ENCODE measurements around the gene SLC35B4.

Gene SLC35B4

GRCh38 chr7:134350709-134351108 is 34.0 kb upstream of the SLC35B4 start:
- H3K4me1 Mint-ChIP-seq (ENCODE audit: low read depth): no peaks in the 10 kb centered on the region
- intact Hi-C loops (cut with micrococcal nuclease): no loop called here
- no peaks in the 10 kb centered on the region for H3K36me3 Mint-ChIP-seq (ENCODE audit: low read depth)
- no peaks in the 10 kb centered on the region for H3K9me3 Mint-ChIP-seq
- no peak overlapping the region for H3K27ac Mint-ChIP-seq
- H3K27me3 Mint-ChIP-seq: peaks cover 4% of the 10 kb centered on the region
- no peak overlapping the region for H3K4me3 Mint-ChIP-seq

DNA sequence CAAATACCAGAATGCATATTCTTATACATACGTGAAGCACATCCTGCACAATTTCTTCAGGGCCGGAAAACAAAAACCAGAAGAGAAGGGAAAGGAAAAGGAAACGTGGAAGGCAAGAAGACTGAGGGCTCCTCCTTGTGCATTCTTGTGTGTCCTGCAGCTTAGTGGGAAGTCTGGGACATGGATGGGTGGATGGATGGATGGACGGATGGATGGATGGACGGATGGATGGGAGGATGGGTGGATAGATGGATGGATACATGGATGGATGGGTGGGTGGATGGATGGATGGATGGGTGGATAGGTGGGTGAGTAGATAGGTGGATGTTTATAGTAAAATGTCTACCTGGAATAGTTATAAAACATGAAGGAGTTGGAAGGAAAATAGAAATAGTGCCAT is 30.8 kb upstream of the SLC35B4 start:
- Mint-ChIP-seq H3K27ac (no peak overlapping the region), H3K4me1 (ENCODE audit: low read depth) (no peaks in the 10 kb centered on the region), H3K36me3 (ENCODE audit: low read depth) (no peaks in the 10 kb centered on the region), H3K9me3 (no peaks in the 10 kb centered on the region), H3K27me3 (peaks cover 10% of the 10 kb centered on the region), H3K4me3 (no peak overlapping the region)
- intact Hi-C loops (cut with micrococcal nuclease): no loop called here

GRCh38 chr7:134343796-134344195 is 27.1 kb upstream of the SLC35B4 start:
- Mint-ChIP-seq H3K9me3 (no peaks in the 10 kb centered on the region), H3K4me1 (ENCODE audit: low read depth) (no peaks in the 10 kb centered on the region), H3K27ac (no peak overlapping the region), H3K4me3 (no peak overlapping the region), H3K27me3 (peaks cover 14% of the 10 kb centered on the region), H3K36me3 (ENCODE audit: low read depth) (no peaks in the 10 kb centered on the region)
- intact Hi-C loops (cut with micrococcal nuclease): no loop called here

DNA sequence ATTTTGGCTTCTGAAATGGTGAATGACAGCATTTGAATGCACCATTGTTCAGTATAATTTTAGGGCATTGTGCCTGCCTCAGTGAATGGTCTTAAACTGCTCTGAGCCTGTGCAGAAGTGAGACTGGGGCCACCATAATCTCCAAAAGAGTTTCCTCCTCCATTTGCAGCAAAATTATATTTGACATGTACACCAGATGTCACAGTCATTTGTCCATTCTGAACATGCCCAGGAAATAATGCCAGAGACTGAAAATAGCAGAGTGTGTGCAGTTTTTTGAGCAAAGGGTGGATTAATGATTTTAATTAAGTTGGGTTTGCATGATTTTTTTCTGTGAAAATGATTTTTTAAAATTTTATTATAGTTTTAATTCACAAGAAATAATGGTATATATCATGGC is 26.4 kb upstream of the SLC35B4 start:
- Mint-ChIP-seq H3K27ac (no peak overlapping the region), H3K9me3 (no peaks in the 10 kb centered on the region), H3K4me1 (ENCODE audit: low read depth) (no peaks in the 10 kb centered on the region), H3K27me3 (peaks cover 14% of the 10 kb centered on the region), H3K36me3 (ENCODE audit: low read depth) (no peaks in the 10 kb centered on the region), H3K4me3 (no peak overlapping the region)
- intact Hi-C loops (cut with micrococcal nuclease): no loop called here

GRCh38 chr7:134339475-134339874 is 22.7 kb upstream of the SLC35B4 start:
- H3K36me3 Mint-ChIP-seq (ENCODE audit: low read depth): no peaks in the 10 kb centered on the region

DNA sequence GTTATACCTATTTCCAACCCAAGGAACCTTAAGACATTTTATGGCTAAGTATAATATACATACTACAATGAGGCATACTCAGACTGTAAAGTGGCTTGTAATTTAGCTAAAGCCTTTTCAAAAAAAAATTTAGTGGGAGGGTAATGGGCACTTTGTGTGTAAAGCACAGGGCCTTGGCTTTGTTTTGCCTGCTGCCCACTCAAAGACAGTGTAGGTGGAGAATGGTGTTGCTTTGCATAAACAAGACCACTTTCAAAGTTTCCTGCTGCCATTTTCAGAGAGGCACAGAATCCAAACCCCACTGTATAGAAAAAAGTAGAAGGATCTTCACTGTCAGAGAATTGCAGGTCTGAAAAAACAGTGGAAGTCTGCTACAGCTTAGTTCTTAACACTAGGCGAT is 21.2 kb upstream of the SLC35B4 start:
- no peak overlapping the region for H3K4me3 Mint-ChIP-seq
- H3K9me3 Mint-ChIP-seq: no peaks in the 10 kb centered on the region
- peaks cover 17% of the 10 kb centered on the region for H3K27me3 Mint-ChIP-seq
- intact Hi-C loops (cut with micrococcal nuclease): no loop called here
- H3K36me3 Mint-ChIP-seq (ENCODE audit: low read depth): no peaks in the 10 kb centered on the region
- no peak overlapping the region for H3K27ac Mint-ChIP-seq
- H3K4me1 Mint-ChIP-seq (ENCODE audit: low read depth): no peaks in the 10 kb centered on the region

More at GRCh38 chr7:134339475-134339874, 22.7 kb upstream of the SLC35B4 start:
- H3K4me3 Mint-ChIP-seq: no peak overlapping the region
- H3K27ac Mint-ChIP-seq: no peak overlapping the region
- H3K27me3 Mint-ChIP-seq: peaks cover 10% of the 10 kb centered on the region
- H3K4me1 Mint-ChIP-seq (ENCODE audit: low read depth): no peaks in the 10 kb centered on the region
- no peaks in the 10 kb centered on the region for H3K9me3 Mint-ChIP-seq
- intact Hi-C loops (cut with micrococcal nuclease): no loop called here

GRCh38 chr7:134334408-134334807 is 17.7 kb upstream of the SLC35B4 start:
- no peaks in the 10 kb centered on the region for H3K4me1 Mint-ChIP-seq (ENCODE audit: low read depth)
- H3K27ac Mint-ChIP-seq: no peak overlapping the region
- H3K4me3 Mint-ChIP-seq: no peak overlapping the region
- peaks cover 18% of the 10 kb centered on the region for H3K27me3 Mint-ChIP-seq
- H3K9me3 Mint-ChIP-seq: no peaks in the 10 kb centered on the region
- intact Hi-C loops (cut with micrococcal nuclease): no loop called here
- no peaks in the 10 kb centered on the region for H3K36me3 Mint-ChIP-seq (ENCODE audit: low read depth)

- peaks cover 18% of the 10 kb centered on the region for H3K27me3 Mint-ChIP-seq
- H3K36me3 Mint-ChIP-seq (ENCODE audit: low read depth): no peaks in the 10 kb centered on the region
- no peaks in the 10 kb centered on the region for H3K4me1 Mint-ChIP-seq (ENCODE audit: low read depth)
- H3K27ac Mint-ChIP-seq: no peak overlapping the region
- intact Hi-C loops (cut with micrococcal nuclease): no loop called here
- H3K9me3 Mint-ChIP-seq: no peaks in the 10 kb centered on the region
- no peak overlapping the region for H3K4me3 Mint-ChIP-seq
These were observed 17.2 kb upstream of the SLC35B4 start for GRCh38 chr7:134333943-134334342.

- H3K36me3 Mint-ChIP-seq (ENCODE audit: low read depth): no peaks in the 10 kb centered on the region
- intact Hi-C loops (cut with micrococcal nuclease): no loop called here
- H3K27me3 Mint-ChIP-seq: peaks cover 18% of the 10 kb centered on the region
- no peak overlapping the region for H3K27ac Mint-ChIP-seq
- no peaks in the 10 kb centered on the region for H3K9me3 Mint-ChIP-seq
- peaks cover 6% of the 10 kb centered on the region for H3K4me1 Mint-ChIP-seq (ENCODE audit: low read depth)
- no peak overlapping the region for H3K4me3 Mint-ChIP-seq
These were observed 16.2 kb upstream of the SLC35B4 start for GRCh38 chr7:134332892-134333291.

DNA sequence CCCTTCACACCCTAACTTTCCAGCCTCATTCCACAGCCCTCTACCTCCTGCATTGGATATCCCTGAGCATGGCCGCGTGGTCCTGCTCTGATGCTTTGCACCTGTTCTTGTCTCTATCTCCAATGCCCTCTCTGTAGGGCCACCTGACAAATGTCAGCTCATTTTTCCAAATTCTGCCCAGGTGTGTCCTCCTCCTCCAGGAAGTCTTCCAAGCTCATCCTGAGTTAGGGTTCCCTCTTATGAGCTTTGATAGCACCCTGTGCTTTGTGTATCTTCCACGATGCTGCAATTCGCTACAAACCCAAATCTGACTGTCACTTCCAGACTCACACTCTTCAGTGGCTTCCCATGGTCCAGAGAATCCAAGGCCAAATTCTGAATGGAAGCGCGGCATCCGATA is 14.7 kb upstream of the SLC35B4 start:
- Mint-ChIP-seq H3K36me3 (ENCODE audit: low read depth) (no peaks in the 10 kb centered on the region), H3K4me1 (ENCODE audit: low read depth) (peaks cover 7% of the 10 kb centered on the region), H3K4me3 (no peak overlapping the region), H3K27me3 (peaks cover 20% of the 10 kb centered on the region), H3K9me3 (no peaks in the 10 kb centered on the region), H3K27ac (no peak overlapping the region)
- intact Hi-C loops (cut with micrococcal nuclease): no loop called here

GRCh38 chr7:134330974-134331373 is 14.2 kb upstream of the SLC35B4 start:
- Mint-ChIP-seq H3K4me1 (ENCODE audit: low read depth) (peaks cover 7% of the 10 kb centered on the region), H3K4me3 (no peak overlapping the region), H3K9me3 (no peaks in the 10 kb centered on the region), H3K27ac (no peak overlapping the region), H3K36me3 (ENCODE audit: low read depth) (no peaks in the 10 kb centered on the region), H3K27me3 (peaks cover 22% of the 10 kb centered on the region)
- intact Hi-C loops (cut with micrococcal nuclease): no loop called here

- Mint-ChIP-seq H3K27me3 (peaks cover 24% of the 10 kb centered on the region), H3K9me3 (no peaks in the 10 kb centered on the region), H3K4me3 (no peak overlapping the region), H3K27ac (no peak overlapping the region), H3K4me1 (ENCODE audit: low read depth) (peaks cover 7% of the 10 kb centered on the region), H3K36me3 (ENCODE audit: low read depth) (no peaks in the 10 kb centered on the region)
- intact Hi-C loops (cut with micrococcal nuclease): no loop called here
These were observed 13.1 kb upstream of the SLC35B4 start for GRCh38 chr7:134329614-134330346.

DNA sequence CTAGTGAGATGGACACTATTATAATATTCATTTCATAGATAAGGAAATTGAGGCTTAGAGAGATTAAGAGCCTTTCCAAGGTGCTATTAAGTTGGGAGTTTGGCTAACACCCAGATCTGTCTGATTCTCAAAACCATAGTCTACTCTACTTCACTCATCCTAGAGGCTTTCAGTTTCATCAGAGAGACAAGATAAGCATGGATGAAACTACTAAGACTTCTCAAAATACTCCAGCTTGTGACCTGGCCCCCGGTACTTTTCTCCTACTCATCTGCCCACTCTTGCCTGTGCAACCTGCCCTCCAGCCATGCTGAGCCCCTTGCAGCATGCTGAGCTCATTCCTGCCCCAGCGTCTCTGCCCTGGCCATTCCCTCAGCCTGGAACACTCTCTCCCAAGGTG is 12.2 kb upstream of the SLC35B4 start:
- Mint-ChIP-seq H3K4me1 (ENCODE audit: low read depth) (peaks cover 7% of the 10 kb centered on the region), H3K36me3 (ENCODE audit: low read depth) (no peaks in the 10 kb centered on the region), H3K9me3 (no peaks in the 10 kb centered on the region), H3K4me3 (no peak overlapping the region), H3K27ac (no peak overlapping the region), H3K27me3 (peaks cover 24% of the 10 kb centered on the region)
- intact Hi-C loops (cut with micrococcal nuclease): no loop called here

- no peak overlapping the region for H3K4me3 Mint-ChIP-seq
- peaks cover 24% of the 10 kb centered on the region for H3K27me3 Mint-ChIP-seq
- no peaks in the 10 kb centered on the region for H3K36me3 Mint-ChIP-seq (ENCODE audit: low read depth)
- intact Hi-C loops (cut with micrococcal nuclease): no loop called here
- H3K27ac Mint-ChIP-seq: no peak overlapping the region
- peaks cover 7% of the 10 kb centered on the region for H3K4me1 Mint-ChIP-seq (ENCODE audit: low read depth)
- no peaks in the 10 kb centered on the region for H3K9me3 Mint-ChIP-seq
These were observed 11.2 kb upstream of the SLC35B4 start for GRCh38 chr7:134327896-134328295.

DNA sequence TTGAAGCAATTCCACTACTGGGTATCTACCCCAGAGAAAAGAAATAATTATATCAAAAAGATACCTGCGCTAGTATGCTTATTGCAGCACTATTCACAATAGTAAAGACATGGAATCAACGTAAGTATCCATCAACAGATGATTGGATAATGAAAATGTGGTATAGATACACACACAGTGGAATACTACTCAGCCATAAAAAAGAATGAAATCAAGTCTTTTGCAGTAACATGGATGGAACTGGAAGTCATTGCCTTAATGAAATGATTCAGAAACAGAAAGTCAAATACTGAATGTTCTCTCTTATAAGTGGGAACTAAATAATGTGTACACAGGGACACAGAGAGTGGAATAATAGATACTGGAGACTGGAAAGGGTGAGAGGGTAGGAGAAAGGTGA is 7.4 kb upstream of the SLC35B4 start:
- Mint-ChIP-seq H3K9me3 (no peaks in the 10 kb centered on the region), H3K27ac (no peak overlapping the region), H3K36me3 (ENCODE audit: low read depth) (no peaks in the 10 kb centered on the region), H3K27me3 (peaks cover 25% of the 10 kb centered on the region), H3K4me3 (no peak overlapping the region), H3K4me1 (ENCODE audit: low read depth) (peaks cover 7% of the 10 kb centered on the region)
- intact Hi-C loops (cut with micrococcal nuclease): no loop called here
